DMS 273 treated with DMSO at 0.1 percent for 48 hours (cell line): ENCODE results near the gene ARL4D.
"Not testable (repeated sequence)": the region's sequence is repeated elsewhere in the genome, so short reads cannot be mapped to it uniquely, and the experiment has no call there.

Experiments used
- DNase-seq: peaks from one replicate; lab custom pipeline; 2025; lab: John Stamatoyannopoulos, UW

Gene ARL4D, protein sequence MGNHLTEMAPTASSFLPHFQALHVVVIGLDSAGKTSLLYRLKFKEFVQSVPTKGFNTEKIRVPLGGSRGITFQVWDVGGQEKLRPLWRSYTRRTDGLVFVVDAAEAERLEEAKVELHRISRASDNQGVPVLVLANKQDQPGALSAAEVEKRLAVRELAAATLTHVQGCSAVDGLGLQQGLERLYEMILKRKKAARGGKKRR

DNA sequence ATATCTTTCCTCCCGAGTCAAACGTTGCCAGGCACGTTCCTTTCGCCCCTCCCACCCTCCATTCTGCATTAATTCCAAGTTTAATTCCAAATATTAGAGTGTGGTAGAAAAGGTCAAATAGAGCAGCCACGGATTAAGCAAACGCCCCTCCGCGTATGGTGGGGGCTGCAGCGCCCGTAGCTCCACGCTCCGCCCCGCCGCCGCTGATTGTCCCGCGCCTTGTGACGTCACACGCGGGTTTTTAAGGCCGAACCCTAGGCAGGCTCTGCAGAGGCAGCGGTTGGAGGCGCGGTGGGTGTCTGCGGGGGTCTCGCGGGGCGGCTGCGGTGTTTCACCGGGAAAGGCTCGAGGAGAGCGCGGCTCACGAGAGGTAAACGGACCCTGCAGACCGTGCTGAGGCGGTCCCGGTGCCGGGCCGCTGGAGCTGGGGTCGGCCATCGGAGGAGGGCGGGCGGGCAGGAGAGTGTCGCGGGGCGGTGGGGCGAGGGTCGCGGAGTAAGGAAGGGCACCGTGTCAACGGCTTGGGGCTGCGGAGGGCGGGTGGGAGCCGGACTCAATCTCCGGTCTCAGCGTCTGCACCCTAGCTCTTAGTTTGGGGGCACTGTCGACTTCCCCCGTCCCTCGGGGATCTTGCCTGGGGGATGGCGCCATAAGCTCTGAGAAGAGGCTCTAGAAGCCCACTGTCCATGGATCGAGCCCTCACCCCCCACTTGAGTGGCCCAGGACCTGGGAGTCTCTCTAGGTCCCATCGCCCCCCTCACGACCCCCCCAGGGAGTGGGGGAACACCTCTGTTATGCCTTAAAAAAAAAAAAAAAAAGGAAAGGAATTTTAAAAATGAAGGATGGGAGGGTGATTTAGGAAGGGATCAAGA is at the start of gene ARL4D:
Gene ARL4D (plus strand): TSS at position 270 of the 872 bp plus-strand sequence. CDS start 740 bp downstream, outside the sequence.
- DNase-seq = no peak

DNA sequence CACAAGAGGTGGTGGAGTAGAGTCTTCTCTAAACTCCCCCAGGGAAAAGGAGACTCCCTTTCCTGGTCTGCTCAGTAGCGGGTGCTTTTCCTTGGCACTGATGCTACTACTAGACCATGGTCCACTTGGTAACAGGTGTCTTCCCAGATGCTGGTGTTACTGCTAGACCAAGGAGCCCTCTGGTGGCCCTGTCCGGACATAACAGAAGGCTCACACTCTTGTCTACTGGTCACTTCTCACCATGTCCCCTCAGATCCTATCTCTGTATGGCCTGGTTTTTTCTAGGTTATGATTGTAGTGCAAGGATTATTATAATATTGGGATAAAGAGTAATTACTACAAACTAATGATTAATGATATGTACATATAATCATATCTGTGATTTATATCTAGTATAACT is 49.7 kb upstream of the ARL4D start:
- no peak for DNase-seq

DNA sequence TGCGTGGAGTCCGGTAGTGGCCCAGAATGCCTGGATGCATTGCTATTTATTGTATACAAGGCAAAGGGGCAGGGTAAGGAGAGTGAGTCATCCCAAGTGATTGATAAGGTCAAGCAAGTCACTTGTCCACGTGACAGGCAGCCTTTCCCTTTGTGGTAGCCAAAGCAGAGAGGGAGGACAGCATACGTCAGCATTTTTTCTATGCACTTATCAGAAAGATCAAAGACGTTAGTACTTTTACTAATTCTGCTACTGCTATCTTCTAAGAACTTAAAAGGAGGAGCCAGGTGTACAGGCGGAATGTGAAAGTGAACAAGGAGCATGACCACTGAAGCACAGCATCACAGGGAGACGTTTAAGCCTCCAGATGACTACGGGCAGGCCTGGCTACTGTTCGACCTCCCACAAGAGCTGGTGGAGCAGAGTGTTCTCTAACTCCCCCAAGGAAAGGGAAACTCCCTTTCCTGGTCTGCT is 47.9 kb upstream of the ARL4D start:
- DNase-seq = no peak

DNA sequence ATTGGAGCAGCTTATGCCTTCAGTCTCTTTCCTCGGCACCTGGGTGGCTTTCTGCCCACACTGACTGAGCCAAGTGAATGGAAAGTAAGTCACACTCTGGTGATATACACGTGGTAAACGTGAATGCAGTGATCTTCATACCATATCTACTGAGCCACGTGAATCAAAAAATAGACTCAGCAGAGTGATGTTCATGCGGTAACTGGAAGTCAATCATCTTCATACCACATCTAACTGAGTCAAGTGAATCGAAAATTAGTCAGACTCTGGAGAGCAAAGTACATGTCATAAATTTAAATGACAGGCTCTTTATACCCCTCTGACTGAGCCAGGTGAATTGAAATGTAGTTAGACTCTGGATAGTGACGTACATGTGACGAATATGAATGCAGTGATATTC is 47.1 kb upstream of the ARL4D start:
- DNase-seq = no peak

DNA sequence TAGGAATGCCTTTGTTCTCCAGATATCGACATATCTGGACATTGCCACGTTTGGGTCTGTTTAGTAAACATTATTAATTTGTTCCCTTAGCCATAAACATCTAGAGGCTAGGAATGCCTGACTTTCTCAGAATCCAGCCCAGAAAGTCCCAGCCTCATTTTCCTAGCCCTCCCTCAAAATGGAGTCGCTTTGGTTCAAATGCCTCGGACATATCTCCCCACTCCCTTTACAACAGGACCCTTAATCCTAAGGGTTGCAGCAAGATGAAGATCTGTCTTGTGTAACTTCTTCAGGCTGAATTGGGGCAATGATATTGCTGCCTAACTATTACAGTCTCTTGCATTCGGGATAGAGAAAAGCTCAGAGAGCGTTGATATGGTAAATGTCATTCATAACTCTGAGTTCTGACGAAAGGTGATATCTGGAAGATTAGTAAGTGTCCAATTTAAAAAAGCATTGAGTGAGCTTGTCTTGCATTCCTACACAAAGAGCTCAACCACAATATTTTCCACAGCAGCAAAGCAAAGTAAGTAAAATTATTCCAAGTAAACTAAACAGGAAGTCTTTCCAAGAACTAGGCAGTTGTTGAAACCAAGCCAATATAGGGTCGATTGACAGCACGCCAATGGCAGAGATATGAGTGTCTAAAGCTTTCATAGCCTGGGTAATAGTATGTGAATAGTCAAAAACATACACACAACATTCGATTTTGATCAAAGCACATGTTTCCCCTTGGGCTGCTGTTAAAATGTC is 46.0 kb upstream of the ARL4D start:
- no peak for DNase-seq

DNA sequence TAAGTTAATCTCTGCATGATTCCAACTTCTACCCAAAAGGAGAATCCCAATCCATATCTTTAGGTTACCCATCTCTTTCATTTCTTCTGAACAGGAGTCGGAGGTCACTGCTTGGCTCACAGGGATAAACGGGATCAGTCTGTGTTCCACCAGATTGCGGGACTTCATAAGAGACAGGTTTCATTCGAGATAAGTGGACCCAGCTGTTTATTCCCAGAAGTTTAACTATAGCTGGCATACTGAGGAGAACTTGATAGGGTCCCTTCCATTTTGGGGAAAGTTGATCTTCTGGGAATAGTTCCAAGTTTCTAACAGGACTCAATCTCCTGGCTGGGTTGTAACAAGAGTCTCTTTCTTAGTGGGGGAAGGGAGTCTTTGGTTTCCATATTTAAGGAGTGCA is 45.4 kb upstream of the ARL4D start:
- peak; percentile 95 for DNase-seq

DNA sequence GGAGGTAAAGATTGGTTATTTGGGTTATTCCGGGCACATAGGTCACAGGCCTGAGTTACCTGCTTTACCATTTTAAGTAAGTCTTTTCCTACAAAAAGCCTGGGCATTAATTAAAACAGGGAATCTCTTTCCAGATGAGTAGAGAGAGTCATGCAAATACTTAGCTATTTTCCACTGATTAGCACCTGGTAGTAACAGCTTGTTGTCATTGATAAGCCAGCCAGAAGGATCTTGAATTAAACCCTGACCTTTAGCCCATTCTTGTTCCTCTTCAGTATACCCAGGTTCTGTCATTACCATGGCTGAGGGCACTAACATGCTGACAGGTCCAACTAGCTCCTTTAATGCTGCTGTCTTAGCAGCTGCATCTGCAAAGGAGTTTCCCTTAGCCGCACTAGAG is 44.4 kb upstream of the ARL4D start:
- no peak for DNase-seq

DNA sequence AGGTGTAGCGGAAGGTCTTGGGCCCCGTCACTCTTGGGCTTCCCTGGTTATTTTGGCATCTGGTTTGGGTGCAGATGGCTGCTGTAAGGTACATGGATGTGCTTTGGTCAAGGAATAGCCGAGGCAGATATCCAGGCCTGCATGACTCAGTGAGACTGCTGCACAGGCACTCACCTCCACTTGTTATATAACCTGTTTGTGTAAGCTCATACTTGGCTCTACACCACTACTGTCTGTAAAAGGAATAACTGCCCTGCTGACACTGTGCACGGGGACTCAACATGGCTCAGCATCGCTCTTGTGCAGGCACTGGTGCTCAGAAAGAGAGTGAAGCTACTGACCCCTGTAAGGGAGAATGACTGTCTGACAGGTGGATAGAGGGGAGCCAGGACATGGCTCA is 42.3 kb upstream of the ARL4D start:
- DNase-seq = no peak

DNA sequence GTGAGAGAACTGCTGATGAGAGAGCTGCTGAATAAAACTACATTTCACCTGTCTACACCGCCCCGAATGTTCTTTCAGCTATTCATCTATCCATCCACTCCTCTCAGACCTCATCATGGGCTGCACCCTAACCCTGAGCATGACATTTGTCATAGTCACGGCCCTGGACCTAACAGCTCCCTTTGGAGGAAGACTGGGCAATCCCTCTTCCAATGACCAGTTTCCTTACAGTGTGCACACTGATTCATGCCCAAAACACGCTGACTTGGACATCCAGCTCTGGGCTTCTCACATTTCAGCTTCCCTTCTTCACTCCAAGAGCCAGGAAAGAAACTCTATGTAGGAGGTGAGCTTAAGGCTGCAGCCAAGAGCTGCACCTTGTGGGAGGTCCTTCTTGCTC is 41.8 kb upstream of the ARL4D start:
- no peak for DNase-seq

DNA sequence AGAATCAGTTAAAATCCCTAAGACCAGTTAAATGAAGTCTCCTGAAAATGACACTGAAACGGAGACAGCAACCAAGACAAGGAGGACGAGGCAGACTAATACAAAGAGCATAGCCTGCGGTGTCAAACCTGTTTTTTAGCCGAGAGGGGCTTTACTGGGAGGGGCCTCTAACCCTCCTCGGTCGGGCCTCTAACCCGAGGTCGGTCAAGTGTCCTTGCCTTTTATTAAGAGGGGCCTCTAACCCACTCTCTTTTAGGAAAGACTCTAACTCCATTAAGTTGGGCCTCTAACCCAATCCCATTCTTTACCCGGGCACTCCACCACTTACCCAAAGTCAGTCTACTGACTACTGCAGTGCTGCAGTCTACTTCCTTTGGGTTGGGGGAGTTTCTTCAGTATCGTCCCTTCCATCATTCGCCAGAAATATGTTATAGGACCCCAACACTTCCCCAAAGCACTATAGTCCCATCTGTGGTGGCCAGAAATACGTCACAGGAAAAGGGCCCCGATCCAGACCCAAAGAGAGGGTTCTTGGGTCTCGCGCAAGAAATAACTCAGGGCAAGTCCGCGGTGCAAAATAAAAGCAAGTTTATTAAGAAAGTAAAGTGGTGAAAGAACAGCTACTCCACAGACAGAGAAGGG is 39.2 kb upstream of the ARL4D start:
- no peak for DNase-seq

DNA sequence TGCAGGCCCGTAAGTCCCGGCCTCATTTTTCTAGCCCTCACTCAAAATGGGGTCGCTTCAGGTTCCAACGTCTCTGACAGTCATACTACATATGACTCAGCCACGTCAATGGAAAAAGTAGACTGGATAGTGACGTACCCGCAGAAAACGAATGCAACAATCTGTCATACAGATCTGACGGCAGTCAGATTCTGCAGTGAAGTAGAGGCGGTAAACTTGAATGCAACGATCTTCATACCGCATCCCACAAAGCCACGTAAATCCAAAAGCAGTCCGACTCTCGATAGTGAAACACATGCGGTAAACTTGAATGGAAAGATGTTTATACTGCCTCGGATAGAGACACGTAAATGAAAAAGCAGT is 38.4 kb upstream of the ARL4D start:
- peak; percentile 32 for DNase-seq

DNA sequence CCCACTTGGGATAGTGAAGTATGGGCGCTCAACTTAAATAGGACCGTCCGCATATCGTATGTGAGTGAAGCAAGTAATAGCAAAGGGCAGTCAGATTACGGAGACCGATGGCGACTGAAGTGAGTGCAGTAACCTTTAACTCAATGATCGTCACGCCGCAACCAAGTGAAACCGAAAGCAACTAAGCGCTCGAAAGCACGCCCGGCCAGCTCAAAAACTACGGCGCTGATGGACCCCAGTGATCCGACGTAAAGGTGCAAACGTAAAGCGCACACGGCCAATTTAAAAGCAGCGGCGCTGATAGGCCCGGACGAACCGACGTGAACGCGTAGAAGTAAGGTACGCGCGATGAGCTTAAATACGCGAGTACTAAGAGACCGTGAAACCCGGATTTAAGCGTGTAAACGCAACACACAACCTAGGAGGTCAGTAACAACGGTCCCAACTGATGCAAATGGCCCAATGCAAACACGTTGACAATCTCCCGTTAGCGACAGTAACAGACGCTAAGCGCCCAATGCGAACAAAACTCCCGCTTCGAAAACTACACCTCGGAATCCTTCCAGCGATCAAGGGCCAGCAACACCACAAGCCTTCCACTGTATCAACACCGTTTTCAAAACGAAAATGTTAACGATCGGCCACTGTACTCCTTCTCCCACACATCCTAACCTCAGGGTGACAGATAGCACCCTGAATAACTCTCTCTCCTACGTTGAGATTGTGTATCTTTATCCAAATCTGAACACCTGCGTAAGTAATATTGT is 37.9 kb upstream of the ARL4D start:
- DNase-seq = peak; percentile 99

DNA sequence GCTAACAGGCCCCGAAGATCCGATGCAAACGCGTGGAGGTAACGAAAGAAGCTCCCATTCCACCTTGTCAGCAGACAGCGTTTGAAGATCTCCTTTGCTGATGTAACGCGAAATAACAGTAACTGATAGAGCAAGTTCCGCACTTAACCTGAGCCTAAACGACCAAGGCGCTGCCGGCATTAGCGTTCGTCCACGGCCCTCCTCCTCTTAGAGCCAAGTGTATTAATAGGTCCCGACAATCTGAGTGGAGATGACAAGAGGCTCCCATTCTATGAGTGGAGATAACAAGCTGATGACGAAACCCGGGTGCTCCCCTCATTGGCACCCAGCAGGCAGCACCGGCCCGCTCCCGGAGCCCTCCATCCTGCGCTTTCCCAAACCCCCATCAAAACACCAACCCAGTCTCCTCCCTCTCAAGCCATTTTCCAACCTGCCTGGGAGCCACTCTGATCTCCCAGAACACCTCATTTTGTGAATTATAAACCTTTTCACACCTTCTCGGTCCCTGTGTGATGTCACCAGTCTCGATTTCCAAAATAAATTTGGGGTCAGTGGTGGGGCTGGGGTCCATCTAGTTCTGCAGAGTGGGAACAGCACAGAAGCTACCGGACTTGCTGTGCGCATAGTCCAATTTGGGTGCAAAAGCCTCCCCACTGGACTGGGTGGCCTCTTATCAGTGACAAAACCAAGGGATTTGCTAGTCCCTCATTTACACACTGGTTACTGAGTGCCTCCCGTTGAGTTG is 35.4 kb upstream of the ARL4D start:
- no peak for DNase-seq

DNA sequence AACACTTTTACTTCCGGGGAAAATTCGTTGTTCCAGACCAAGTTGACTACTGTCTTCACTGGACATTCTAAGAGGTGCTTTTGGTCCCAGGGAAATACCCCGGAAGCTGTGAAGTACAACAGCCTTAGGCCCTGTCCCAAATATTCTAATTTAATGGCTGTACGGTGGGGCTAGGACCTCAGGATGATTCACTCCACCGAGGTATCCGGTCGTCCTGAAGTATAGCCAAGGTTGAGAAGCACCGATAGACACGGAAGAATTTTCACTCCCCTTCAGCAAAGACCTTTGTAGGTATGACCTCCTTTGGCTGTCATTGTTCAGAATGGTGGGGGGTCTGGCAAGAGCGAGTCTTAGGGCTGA is 34.9 kb upstream of the ARL4D start:
- no peak for DNase-seq

DNA sequence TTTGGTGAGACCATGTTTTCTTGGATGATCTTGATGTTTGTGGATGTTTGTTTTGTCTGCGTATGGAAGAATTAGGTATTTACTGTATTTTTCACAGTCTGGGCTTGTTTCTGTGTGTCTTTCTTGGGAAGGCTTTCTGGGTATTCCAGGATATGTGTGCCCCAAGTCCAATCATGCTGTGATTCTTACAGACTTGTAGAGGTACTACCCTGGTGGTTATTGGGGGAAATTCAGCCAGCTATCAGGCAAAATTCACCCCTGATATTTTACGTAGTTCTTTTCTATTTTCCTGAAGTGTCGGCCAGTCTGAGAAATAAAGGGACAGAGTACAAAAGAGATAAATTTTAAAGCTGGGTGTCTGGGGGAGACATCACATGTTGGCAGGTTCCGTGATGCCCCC is 33.4 kb upstream of the ARL4D start:
- no peak for DNase-seq

DNA sequence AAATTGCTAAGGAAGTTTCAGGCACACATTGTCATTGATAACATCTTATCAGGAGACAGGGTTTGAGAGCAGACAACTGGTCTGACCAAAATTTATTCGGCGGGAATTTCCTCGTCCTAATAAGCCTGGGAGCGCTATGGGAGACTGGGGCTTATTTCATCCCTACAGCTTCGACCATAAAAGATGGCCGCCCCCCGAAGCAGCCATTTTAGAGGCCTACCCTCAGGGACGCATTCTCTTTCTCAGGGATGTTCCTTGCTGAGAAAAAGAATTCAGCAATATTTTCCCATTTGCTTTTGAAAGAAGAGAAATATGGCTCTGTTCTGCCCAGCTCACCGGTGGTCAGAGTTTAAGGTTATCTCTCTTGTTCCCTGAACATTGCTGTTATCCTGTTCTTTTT is 32.9 kb upstream of the ARL4D start:
- not testable (repeated sequence) for DNase-seq

DNA sequence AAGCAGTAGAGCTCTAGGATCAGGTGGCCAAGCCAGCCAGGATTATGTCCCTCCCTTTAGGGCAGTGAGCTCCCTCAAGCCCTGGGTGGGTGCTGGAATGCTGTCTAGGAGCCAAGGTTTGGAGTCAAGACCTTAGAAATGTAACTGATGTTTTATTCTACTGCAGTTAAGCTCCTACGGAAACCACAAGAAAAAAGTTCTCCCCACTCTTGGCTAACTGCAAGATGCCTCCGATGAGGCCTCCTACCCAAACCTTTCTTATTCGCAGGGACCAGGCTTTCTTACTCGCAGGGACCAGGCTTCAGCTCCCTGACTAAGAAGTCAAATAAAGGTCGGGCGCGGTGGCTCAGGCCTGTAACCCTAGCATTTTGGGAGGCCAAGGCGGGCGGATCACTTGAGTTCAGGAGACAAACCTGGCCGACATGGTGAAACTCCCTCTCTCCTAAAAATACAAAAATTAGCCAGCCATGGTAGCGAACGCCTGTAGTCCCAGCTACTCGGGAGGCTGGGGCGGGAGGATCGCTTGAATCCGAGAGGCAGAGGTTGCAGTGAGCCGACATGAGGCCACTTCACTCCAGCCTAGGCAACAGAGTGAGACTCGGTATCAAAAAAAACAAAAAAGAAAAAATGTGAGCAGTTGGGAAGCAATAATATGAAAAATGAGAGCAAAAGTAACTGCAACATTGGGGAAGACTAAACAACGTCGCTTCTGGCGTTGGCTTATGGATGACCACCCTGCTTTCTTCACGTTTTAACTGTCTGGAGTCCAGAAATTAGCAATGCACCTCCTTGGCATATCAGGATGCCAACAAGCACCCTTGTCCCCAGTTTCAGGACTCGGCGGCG is 31.7 kb upstream of the ARL4D start:
- DNase-seq = no peak

DNA sequence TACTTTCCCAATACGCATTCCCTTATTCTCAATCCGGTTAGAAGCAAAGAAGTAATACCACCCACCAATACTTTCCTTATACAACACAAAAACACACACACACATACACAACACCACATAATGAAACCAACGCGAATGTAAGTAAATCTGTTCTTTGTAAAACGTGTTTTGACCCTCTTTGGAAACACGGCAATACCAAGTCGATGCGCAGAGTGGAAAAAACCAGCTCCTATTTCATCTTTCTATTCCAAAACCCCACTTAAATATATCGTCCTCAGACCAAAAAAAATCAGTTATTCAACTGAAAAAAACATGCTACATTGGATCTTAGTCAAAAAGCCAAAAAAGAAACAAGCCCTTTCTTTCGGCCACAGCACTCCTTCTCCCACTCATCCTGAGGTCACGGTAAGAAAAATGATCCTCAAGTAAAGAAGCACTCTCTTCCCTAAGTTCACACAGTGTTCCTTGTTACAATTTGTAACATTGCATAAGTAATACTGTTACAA is 31.0 kb upstream of the ARL4D start:
- peak; percentile 70 for DNase-seq

DNA sequence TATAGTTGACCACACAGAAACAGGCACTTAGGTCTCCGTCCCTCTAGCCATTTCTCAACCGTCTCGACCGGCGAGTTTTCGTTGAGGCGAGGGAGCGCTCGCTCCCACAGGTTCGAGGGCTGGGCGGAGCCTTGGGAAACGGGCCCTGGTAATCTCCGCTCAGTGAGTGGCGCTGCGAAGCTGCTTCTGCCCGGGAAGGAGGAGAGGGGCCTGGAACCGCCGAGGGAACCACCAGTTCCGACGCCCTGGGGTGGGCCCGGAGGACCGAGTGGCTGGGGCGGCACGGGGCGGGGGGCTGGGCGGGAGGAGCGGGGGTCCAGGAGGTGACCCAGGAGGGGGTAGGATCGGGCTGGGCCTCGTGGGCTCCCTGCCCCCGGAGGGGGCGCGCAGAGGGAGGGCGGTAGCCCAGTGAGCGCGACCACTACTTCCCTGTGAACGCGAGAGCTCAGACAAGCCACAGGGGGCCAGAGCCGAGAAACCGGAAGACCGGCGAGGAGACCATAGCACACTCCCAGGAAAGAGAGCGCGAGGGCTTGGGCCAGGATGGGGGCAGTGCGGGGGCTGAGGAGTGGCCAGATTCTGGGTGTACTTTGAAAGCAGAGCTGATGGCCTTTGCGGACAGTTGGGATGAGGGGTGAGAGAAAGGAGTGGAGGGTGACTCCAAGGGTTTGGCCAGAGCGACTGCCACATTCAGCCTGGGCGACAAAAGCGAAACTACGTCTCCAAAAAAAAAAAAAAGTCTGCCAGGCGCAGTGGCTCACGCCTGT is 29.9 kb upstream of the ARL4D start:
- DNase-seq = no peak
